HG02938 (cell line): ENCODE results near the gene IGIP.
"Not testable (repeated sequence)": the region's sequence is repeated elsewhere in the genome, so short reads cannot be mapped to it uniquely, and the experiment has no call there.

ENCODE experiments used
- ATAC-seq: cut with Tn5 transposase; IDR thresholded peaks from one replicate; pipeline ENCODE4 v1.9.1; 2021; ENCODE audit warnings: mild to moderate bottlenecking, moderate library complexity; ENCODE audit not compliant: unreplicated experiment

IGIP gene

GRCh38 chr5:140140435-140140834, 14.7 kb downstream of the IGIP start:
- no peak for ATAC-seq

GRCh38 chr5:140141241-140141640, 15.5 kb downstream of the IGIP start:
- ATAC-seq: no peak

GRCh38 chr5:140142246-140142645, 16.5 kb downstream of the IGIP start:
- ATAC-seq: no peak

- no peak for ATAC-seq
Measured at GRCh38 chr5:140142856-140143255, 17.1 kb downstream of the IGIP start.

- ATAC-seq: no peak
Measured at GRCh38 chr5:140143521-140144258, 18.0 kb downstream of the IGIP start.

GRCh38 chr5:140145256-140145655, 19.5 kb downstream of the IGIP start:
- ATAC-seq: no peak

GRCh38 chr5:140145818-140146522, 20.2 kb downstream of the IGIP start:
- ATAC-seq: no peak

- no peak for ATAC-seq
Measured at GRCh38 chr5:140146523-140146842, 20.7 kb downstream of the IGIP start.

GRCh38 chr5:140147460-140147859, 21.7 kb downstream of the IGIP start:
- ATAC-seq: no peak

- no peak for ATAC-seq
Measured at GRCh38 chr5:140148508-140148907, 22.8 kb downstream of the IGIP start.

GRCh38 chr5:140150201-140150600, 24.5 kb downstream of the IGIP start:
- no peak for ATAC-seq

GRCh38 chr5:140151144-140152021, 25.6 kb downstream of the IGIP start:
- ATAC-seq: no peak

GRCh38 chr5:140152022-140152999, 26.6 kb downstream of the IGIP start:
- no peak for ATAC-seq

GRCh38 chr5:140153255-140153654, 27.5 kb downstream of the IGIP start:
- no peak for ATAC-seq

- ATAC-seq: no peak
Measured at GRCh38 chr5:140153905-140154304, 28.2 kb downstream of the IGIP start.

GRCh38 chr5:140154710-140155381, 29.1 kb downstream of the IGIP start:
- not testable (repeated sequence) for ATAC-seq

GRCh38 chr5:140157032-140157781, 31.5 kb downstream of the IGIP start:
- peak; percentile 96 for ATAC-seq

- ATAC-seq: no peak
Measured at GRCh38 chr5:140159014-140159927, 33.5 kb downstream of the IGIP start.
